ENCODE measurements around the gene RPL38. TPM values are rescaled to one million over a fixed set of nuclear protein-coding genes. Genes with fewer than 3 reads are reported as not detected.
A peak's percentile ranks its signal among the peaks of the same experiment; 100 is the strongest.

Gene RPL38
- total RNA-seq, 2 donors from 2014 or later = 531 to 611 TPM

GRCh38 chr17:74214484-74215341 is 11.2 kb downstream of the RPL38 start:
- H3K4me1 ChIP-seq (replicated peaks) = peaks cover 7% of the 10 kb centered on the region

GRCh38 chr17:74215342-74215727 is 11.9 kb downstream of the RPL38 start:
- DNase-seq (ENCODE audit: low spot score) = no peak
- WGBS = 80% methylated on average over 6 of the region's 6 CpGs
- Histone ChIP-seq H3K4me3 (no peak overlapping the region), H3K27me3 (replicated peaks; ENCODE audit: insufficient read depth) (no peaks in the 10 kb centered on the region), H3K9me3 (no peaks in the 10 kb centered on the region), H3K36me3 (no peaks in the 10 kb centered on the region), H3K27ac (no peak overlapping the region), H3K4me1 (replicated peaks) (peaks cover 6% of the 10 kb centered on the region)
- no peak for TF ChIP-seq CTCF (IDR thresholded peaks at IDR 0.05)
- TF ChIP-seq POLR2A (IDR thresholded peaks at IDR 0.05) = no peak
- no peak for TF ChIP-seq POLR2AphosphoS5 (IDR thresholded peaks at IDR 0.05)
- intact Hi-C loops (cut with DNase I) = no loop called here

More at GRCh38 chr17:74214484-74215341, 11.2 kb downstream of the RPL38 start:
- 65% methylated on average over 16 of the region's 16 CpGs for WGBS
- intact Hi-C loops (cut with DNase I) = loop anchor here (5.0 kb wide), 3 partner anchors 83 to 238 kb away; partner anchors contain the start of gene GPR142
- Histone ChIP-seq H3K4me3 (peak overlapping the region in 1 of 2 donors; percentile 44), H3K27ac (no peak overlapping the region), H3K27me3 (replicated peaks; ENCODE audit: insufficient read depth) (no peaks in the 10 kb centered on the region), H3K9me3 (no peaks in the 10 kb centered on the region), H3K36me3 (no peaks in the 10 kb centered on the region)
- no peak for DNase-seq (ENCODE audit: low spot score)
- TF ChIP-seq CTCF (IDR thresholded peaks at IDR 0.05) = no peak
- TF ChIP-seq POLR2AphosphoS5 (IDR thresholded peaks at IDR 0.05) = no peak
- TF ChIP-seq POLR2A (IDR thresholded peaks at IDR 0.05) = no peak

GRCh38 chr17:74216505-74216904 is 13.0 kb downstream of the RPL38 start:
- intact Hi-C loops (cut with DNase I) = no loop called here
- 85% methylated on average over 5 of the region's 5 CpGs for WGBS
- Histone ChIP-seq H3K4me3 (no peak overlapping the region), H3K27me3 (replicated peaks; ENCODE audit: insufficient read depth) (no peaks in the 10 kb centered on the region), H3K4me1 (replicated peaks) (no peaks in the 10 kb centered on the region), H3K36me3 (no peaks in the 10 kb centered on the region), H3K9me3 (no peaks in the 10 kb centered on the region), H3K27ac (no peak overlapping the region)
- TF ChIP-seq POLR2A (IDR thresholded peaks at IDR 0.05) (no peak), CTCF (IDR thresholded peaks at IDR 0.05) (no peak), POLR2AphosphoS5 (IDR thresholded peaks at IDR 0.05) (no peak)
- no peak for DNase-seq (ENCODE audit: low spot score)

GRCh38 chr17:74217037-74217730 is 13.7 kb downstream of the RPL38 start:
- no peak for TF ChIP-seq POLR2AphosphoS5 (IDR thresholded peaks at IDR 0.05)
- TF ChIP-seq POLR2A (IDR thresholded peaks at IDR 0.05) = no peak
- no peak for TF ChIP-seq CTCF (IDR thresholded peaks at IDR 0.05)
- H3K4me1 ChIP-seq (replicated peaks) = no peaks in the 10 kb centered on the region
- WGBS = 65% methylated on average over 13 of the region's 13 CpGs
- DNase-seq (ENCODE audit: low spot score) = no peak
- H3K36me3 ChIP-seq = no peaks in the 10 kb centered on the region
- H3K9me3 ChIP-seq = no peaks in the 10 kb centered on the region
- H3K27ac ChIP-seq = no peak overlapping the region
- no peak overlapping the region for H3K4me3 ChIP-seq
- intact Hi-C loops (cut with DNase I) = no loop called here
- no peaks in the 10 kb centered on the region for H3K27me3 ChIP-seq (replicated peaks; ENCODE audit: insufficient read depth)

Measured in prostate gland (tissue), 2 donors.